ENCODE measurements around the gene KRTAP1-5. TPM values are rescaled to one million over a fixed set of nuclear protein-coding genes. Genes with fewer than 3 reads are reported as not detected.
"Not testable (repeated sequence)": the region's sequence is repeated elsewhere in the genome, so short reads cannot be mapped to it uniquely, and the experiment has no call there.

The KRTAP1-5 gene
- total RNA-seq, 1 donor from 2014 or later: not detected

- peaks cover 37% of the 10 kb centered on the region for H3K27me3 Mint-ChIP-seq
Measured at GRCh38 chr17:41061964-41062363, 35.0 kb upstream of the KRTAP1-5 start.

GRCh38 chr17:41060052-41060604, 33.1 kb upstream of the KRTAP1-5 start, which contains the start of gene KRTAP2-3:
Gene KRTAP2-3, minus strand, starts transcription at chr17:41060114. Its CDS starts 64 bp downstream, at chr17:41060050.
- intact Hi-C loops (cut with micrococcal nuclease): no loop called here
- peaks cover 7% of the 10 kb centered on the region for H3K9me3 Mint-ChIP-seq
- POLR2A ChIA-PET: no interaction called here
- H3K4me3 Mint-ChIP-seq: no peak within 1 kb of the TSS
- no peak within 1 kb of the TSS for H3K27ac Mint-ChIP-seq
- no peak for DNase-seq
- H3K36me3 Mint-ChIP-seq (ENCODE audit: low read depth): no peaks in the 10 kb centered on the region
- CTCF ChIA-PET: no interaction called here
- TF ChIP-seq CTCF (IDR thresholded peaks at IDR 0.05): no peak
- H3K4me1 Mint-ChIP-seq: no peaks in the 10 kb centered on the region
- H3K27me3 Mint-ChIP-seq: peaks cover 38% of the 10 kb centered on the region
- ATAC-seq (ENCODE audit: low read depth): no peak

More at GRCh38 chr17:41061964-41062363, 35.0 kb upstream of the KRTAP1-5 start:
- Mint-ChIP-seq H3K36me3 (ENCODE audit: low read depth) (no peaks in the 10 kb centered on the region), H3K9me3 (peaks cover 7% of the 10 kb centered on the region), H3K4me3 (no peak overlapping the region), H3K27ac (no peak overlapping the region), H3K4me1 (no peaks in the 10 kb centered on the region)
- ATAC-seq (ENCODE audit: low read depth) (no peak), DNase-seq (no peak)
- intact Hi-C loops (cut with micrococcal nuclease): no loop called here
- CTCF ChIA-PET: no interaction called here
- POLR2A ChIA-PET: no interaction called here
- TF ChIP-seq CTCF (IDR thresholded peaks at IDR 0.05): no peak

- H3K4me1 Mint-ChIP-seq; H3K36me3 Mint-ChIP-seq (ENCODE audit: low read depth); H3K27ac Mint-ChIP-seq; H3K9me3 Mint-ChIP-seq; DNase-seq; POLR2A ChIA-PET; intact Hi-C loops (cut with micrococcal nuclease); H3K4me3 Mint-ChIP-seq; ATAC-seq (ENCODE audit: low read depth): not testable (repeated sequence)
- peaks cover 40% of the 10 kb centered on the region for H3K27me3 Mint-ChIP-seq
- CTCF ChIA-PET: interaction anchor here (0.6 kb wide), 1 partner anchor 1982 kb away, joined by 3 read pairs; no protein-coding TSS in a partner anchor
Measured at GRCh38 chr17:41059276-41060051, 32.5 kb upstream of the KRTAP1-5 start.

GRCh38 chr17:41058741-41059140, 31.7 kb upstream of the KRTAP1-5 start:
- Mint-ChIP-seq H3K27me3 (peaks cover 43% of the 10 kb centered on the region), H3K36me3 (ENCODE audit: low read depth) (no peaks in the 10 kb centered on the region), H3K9me3 (peaks cover 7% of the 10 kb centered on the region), H3K4me3 (no peak overlapping the region), H3K4me1 (no peaks in the 10 kb centered on the region), H3K27ac (no peak overlapping the region)
- DNase-seq (no peak), ATAC-seq (ENCODE audit: low read depth) (no peak)
- CTCF ChIA-PET: interaction anchor here (0.6 kb wide), 1 partner anchor 1981 kb away, joined by 3 read pairs; no protein-coding TSS in a partner anchor
- intact Hi-C loops (cut with micrococcal nuclease): no loop called here
- POLR2A ChIA-PET: no interaction called here
- no peak for TF ChIP-seq CTCF (IDR thresholded peaks at IDR 0.05)

GRCh38 chr17:41057547-41057946, 30.5 kb upstream of the KRTAP1-5 start:
- POLR2A ChIA-PET: no interaction called here
- intact Hi-C loops (cut with micrococcal nuclease): no loop called here
- TF ChIP-seq CTCF (IDR thresholded peaks at IDR 0.05): no peak
- ATAC-seq (ENCODE audit: low read depth): no peak
- Mint-ChIP-seq H3K4me3 (no peak overlapping the region), H3K27me3 (peaks cover 47% of the 10 kb centered on the region), H3K9me3 (peaks cover 11% of the 10 kb centered on the region), H3K27ac (no peak overlapping the region), H3K4me1 (no peaks in the 10 kb centered on the region), H3K36me3 (ENCODE audit: low read depth) (no peaks in the 10 kb centered on the region)
- no peak for DNase-seq
- CTCF ChIA-PET: no interaction called here

GRCh38 chr17:41055130-41055529, 28.1 kb upstream of the KRTAP1-5 start, which contains the start of gene KRTAP2-2:
Gene KRTAP2-2, minus strand, starts transcription at chr17:41055230. Its CDS starts 19 bp downstream, at chr17:41055211.
- H3K4me3 Mint-ChIP-seq; ATAC-seq (ENCODE audit: low read depth); H3K36me3 Mint-ChIP-seq (ENCODE audit: low read depth); CTCF ChIA-PET; POLR2A ChIA-PET; DNase-seq; intact Hi-C loops (cut with micrococcal nuclease); H3K4me1 Mint-ChIP-seq; H3K27ac Mint-ChIP-seq: not testable (repeated sequence)
- Mint-ChIP-seq H3K9me3 (peaks cover 11% of the 10 kb centered on the region), H3K27me3 (peaks cover 41% of the 10 kb centered on the region)

GRCh38 chr17:41054556-41054955, 27.5 kb upstream of the KRTAP1-5 start:
- peaks cover 38% of the 10 kb centered on the region for H3K27me3 Mint-ChIP-seq
- H3K4me1 Mint-ChIP-seq; H3K36me3 Mint-ChIP-seq (ENCODE audit: low read depth); H3K4me3 Mint-ChIP-seq; POLR2A ChIA-PET; H3K27ac Mint-ChIP-seq; ATAC-seq (ENCODE audit: low read depth); DNase-seq; CTCF ChIA-PET; intact Hi-C loops (cut with micrococcal nuclease): not testable (repeated sequence)
- H3K9me3 Mint-ChIP-seq: peaks cover 11% of the 10 kb centered on the region
